Measurements from ENCODE around the gene RAB39A.

RAB39A gene

GRCh38 chr11:107962181-107962580, 33.9 kb downstream of the RAB39A start:
- DNase-seq (ENCODE audit: low read depth) = peak; percentile 69

- DNase-seq (ENCODE audit: low read depth) = no peak
Observed at GRCh38 chr11:107963091-107963490, 34.8 kb downstream of the RAB39A start.

- peak; percentile 8 for DNase-seq (ENCODE audit: low read depth)
Observed at GRCh38 chr11:107969219-107969618, 41.0 kb downstream of the RAB39A start.

- no peak for DNase-seq (ENCODE audit: low read depth)
Observed at GRCh38 chr11:107970049-107970448, 41.8 kb downstream of the RAB39A start.

- no peak for DNase-seq (ENCODE audit: low read depth)
Observed at GRCh38 chr11:107973641-107974040, 45.4 kb downstream of the RAB39A start.

GRCh38 chr11:107988397-107989158, 60.3 kb downstream of the RAB39A start:
- DNase-seq (ENCODE audit: low read depth) = no peak

GRCh38 chr11:107991868-107992414, 63.7 kb downstream of the RAB39A start:
- no peak for DNase-seq (ENCODE audit: low read depth)

GRCh38 chr11:107996006-107996776, 67.9 kb downstream of the RAB39A start:
- DNase-seq (ENCODE audit: low read depth) = no peak

GRCh38 chr11:107998761-107999160, 70.5 kb downstream of the RAB39A start:
- peak; percentile 40 for DNase-seq (ENCODE audit: low read depth)

GRCh38 chr11:107999759-108000455, 71.7 kb downstream of the RAB39A start:
- DNase-seq (ENCODE audit: low read depth) = peak; percentile 58

GRCh38 chr11:108002476-108002875, 74.2 kb downstream of the RAB39A start:
- peak; percentile 35 for DNase-seq (ENCODE audit: low read depth)

- no peak for DNase-seq (ENCODE audit: low read depth)
Observed at GRCh38 chr11:108003623-108004022, 75.4 kb downstream of the RAB39A start.

GRCh38 chr11:108007819-108008218, 79.6 kb downstream of the RAB39A start:
- DNase-seq (ENCODE audit: low read depth) = no peak

- peak; percentile 89 for DNase-seq (ENCODE audit: low read depth)
Observed at GRCh38 chr11:108008656-108009496, 80.6 kb downstream of the RAB39A start, which contains the start of gene CUL5. Gene CUL5, plus strand, starts transcription at chr11:108008898. Its CDS starts 451 bp downstream, at chr11:108009349.

- peak; percentile 10 for DNase-seq (ENCODE audit: low read depth)
Observed at GRCh38 chr11:108009497-108010370, 81.5 kb downstream of the RAB39A start.

- DNase-seq (ENCODE audit: low read depth) = no peak
Observed at GRCh38 chr11:108012139-108012725, 84.0 kb downstream of the RAB39A start.

All from iris pigment epithelial cell (primary cell).